Stimulated activated CD4-positive, alpha-beta T cell treated with anti-CD3 and anti-CD28 coated beads, Interleukin-12 subunit alpha, Interleukin-12 subunit beta, amount 100 ng/mL, for 4 hours (primary cell): ENCODE results near the gene OLFML3.
"Not testable (repeated sequence)": the region's sequence is repeated elsewhere in the genome, so short reads cannot be mapped to it uniquely, and the experiment has no call there.

Experiments
- DNase-seq: peaks from one replicate; pipeline ENCODE4 v3.0.0-alpha.2; 2020

OLFML3 gene

DNA sequence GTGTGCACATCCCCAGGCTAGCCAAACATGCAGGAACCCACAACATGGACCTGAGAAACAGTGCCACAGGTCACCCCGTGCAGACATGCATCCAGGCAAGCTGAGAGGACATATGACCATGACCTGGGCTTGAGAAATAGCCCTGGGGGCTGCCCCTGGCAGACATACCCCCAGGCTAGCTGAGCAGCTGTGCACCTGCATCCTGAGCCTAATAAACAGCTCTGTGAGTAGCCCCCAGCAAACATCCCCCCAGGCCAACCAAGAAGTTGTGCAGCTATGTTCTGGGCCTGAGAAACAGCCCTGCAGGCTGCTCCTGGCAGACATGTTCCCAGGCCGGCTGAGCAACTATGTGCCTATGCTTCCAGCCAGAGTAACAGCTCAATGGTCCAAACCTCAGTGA, 14.5 kb downstream of the OLFML3 start:
- no peak for DNase-seq

GRCh38 chr1:113995382-113995781, 16.1 kb downstream of the OLFML3 start:
- DNase-seq: no peak

GRCh38 chr1:113998361-113998760, 19.1 kb downstream of the OLFML3 start:
- no peak for DNase-seq

DNA sequence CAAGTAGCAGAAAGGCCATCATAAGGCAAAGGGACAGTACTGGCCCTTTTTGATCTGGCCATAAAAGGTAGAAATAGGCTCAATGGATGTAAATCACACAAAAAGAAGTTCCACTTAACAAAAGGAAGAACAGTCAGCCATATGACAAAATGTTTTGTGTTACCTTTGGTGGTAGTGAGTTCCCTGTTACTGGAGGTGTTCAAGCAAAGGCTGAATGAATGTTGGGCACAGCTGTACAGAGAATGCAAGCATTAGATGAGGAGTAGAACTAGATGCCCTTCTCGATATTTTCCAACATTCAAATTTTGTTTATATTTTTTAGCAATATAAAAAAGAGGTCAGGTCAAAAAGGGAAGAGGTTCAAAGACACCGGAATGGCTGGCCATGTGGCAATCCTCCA, 20.0 kb downstream of the OLFML3 start:
- DNase-seq: no peak

DNA sequence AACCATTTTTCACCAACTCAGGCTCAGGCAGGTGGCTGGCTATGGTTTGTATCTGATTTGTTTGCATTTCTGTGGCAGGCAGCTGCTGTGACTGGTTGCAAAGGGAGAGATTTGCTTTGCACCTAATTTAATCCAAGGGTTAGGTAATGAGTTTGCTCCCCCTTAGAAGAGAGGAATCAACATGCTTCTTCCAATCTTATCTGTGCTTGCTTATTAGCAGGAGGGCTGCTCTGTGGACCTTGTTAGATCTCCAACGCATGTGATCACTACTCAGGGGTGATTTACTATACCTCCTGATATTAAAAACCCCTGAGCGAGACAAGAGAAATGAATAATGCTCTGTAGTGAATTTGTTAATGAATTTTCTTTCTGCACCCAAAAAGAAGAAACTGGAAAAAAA, 20.5 kb downstream of the OLFML3 start:
- no peak for DNase-seq

DNA sequence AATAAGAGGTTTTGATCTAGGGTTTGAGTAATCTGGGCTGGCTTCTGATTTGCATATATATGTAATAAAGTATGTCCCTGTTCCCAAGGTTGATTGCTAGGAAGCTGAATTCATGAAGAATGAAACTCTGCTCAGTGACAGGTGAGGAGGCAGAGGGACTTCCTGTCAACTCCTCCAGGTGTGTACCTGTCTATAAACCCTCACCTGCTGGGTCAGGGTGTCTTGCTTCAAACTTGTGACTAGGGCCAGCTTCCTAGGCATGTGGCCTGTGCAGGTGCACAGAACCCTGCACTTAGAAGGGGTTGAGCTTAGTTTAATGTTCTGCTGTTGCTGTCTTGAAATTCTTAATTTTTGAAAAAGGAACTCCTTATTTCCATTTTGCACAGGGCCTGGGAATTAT, 21.1 kb downstream of the OLFML3 start:
- no peak for DNase-seq

DNA sequence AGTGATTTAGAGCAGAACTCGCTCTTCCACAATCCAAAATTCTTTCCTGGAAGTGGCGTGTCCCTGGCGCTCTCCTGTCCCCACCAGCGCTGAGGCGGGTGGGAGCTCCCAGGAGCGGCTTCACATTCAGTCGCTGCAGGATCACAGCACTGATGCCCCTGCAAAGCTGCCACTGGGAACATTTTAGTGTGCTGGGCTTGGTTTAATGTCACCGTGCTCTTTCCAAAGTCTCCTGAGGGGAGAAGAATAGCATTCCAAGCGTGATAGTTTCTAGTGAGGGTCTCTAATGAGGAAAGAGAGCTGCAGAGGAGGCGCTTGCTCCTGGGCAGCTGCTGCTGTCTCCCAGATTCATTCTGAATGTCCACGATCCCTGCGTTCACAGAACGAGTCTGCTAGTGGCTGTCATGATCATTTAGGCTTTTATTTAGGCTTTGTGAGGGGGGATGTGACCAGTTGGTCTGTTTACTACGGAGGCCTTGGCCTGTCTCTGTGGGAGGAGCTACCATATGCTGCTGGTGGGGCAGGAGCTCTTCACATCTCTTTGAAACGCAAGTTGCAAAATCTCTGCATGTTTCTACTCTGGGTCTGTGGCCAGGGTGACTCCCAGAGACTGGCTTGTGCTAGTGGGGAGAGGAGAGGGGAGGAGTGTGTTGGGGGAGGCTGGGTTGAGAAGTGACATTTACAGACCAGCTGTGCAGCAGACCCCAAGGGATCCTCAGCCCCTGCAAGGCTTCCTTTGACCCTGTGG, 23.4 kb downstream of the OLFML3 start:
- DNase-seq: no peak

DNA sequence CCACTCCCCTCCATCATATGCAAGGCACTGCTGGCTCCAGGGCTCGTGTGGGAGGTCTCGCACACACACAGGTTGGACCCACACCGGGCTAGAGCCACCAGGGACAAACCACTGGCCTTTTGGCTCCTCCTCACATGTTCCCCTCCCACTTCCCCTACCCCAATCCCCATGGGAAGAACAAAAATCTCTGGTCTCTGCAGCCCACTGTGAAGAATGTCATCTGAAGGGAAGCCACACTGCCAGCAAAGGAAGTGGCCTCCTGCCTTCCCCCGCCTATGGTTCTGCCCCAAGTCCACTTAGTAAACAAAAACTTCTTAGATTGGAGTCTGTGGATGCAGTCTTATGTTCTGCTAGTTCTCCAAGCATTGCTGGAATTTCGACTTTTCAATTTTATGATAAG, 24.2 kb downstream of the OLFML3 start:
- no peak for DNase-seq

DNA sequence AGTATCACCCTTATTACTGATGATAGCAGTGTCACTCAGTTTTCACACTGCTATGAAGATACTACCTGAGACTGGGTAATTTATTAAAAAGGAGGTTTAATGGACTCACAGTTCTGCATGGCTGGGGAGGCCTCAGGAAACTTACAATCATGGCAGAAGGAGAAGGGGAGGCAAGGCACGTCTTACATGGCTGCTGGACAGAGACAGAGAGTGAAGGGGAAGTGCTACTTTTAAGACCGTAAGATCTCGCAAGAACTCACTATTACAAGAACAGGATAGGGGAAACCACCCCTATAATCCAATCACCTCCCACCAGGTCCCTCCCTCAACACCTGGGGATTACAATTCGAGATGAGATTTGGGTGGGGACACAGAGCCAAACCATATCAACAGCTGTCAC, 27.6 kb downstream of the OLFML3 start:
- DNase-seq: not testable (repeated sequence)

DNA sequence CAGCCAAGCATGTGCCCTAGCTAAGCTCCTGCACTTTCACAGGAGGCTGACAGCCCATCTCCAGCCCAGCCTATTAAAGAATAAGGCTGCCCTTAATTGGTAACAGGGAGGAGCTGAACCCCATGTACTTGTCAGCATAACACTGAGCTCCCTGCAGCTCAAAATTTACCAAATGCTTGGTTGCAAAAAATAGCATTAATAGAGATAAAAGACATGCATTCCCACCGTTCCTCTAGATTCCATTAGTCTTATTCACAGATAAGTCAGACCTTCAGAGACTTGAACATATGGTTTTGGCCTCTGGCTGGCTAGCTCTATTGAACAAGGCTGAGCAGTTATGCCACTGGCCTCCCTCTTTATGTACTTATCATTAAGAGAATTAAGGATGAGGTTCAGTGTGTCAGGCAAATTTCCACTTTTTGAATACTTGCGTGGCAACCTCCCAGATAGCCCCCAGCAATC, 29.2 kb downstream of the OLFML3 start:
- DNase-seq: no peak

GRCh38 chr1:114008993-114009392, 29.7 kb downstream of the OLFML3 start:
- DNase-seq: no peak

DNA sequence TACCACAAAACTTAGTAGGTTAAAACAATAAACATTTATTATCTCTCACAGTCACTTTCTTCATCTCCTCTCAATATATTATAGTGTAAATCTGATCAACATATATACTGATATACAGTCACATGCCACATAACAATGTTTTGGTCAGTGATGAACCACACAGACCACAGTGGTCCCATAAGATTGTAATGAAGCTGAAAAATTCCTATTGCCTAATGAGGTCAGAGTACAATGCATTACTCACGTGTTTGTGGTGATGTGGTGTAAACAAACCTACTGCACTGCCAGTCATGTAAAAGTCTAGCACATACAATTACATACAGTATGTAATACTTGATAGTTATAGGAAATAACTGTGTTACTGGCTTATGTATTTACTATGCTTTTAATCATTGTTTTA, 30.1 kb downstream of the OLFML3 start:
- DNase-seq: no peak

DNA sequence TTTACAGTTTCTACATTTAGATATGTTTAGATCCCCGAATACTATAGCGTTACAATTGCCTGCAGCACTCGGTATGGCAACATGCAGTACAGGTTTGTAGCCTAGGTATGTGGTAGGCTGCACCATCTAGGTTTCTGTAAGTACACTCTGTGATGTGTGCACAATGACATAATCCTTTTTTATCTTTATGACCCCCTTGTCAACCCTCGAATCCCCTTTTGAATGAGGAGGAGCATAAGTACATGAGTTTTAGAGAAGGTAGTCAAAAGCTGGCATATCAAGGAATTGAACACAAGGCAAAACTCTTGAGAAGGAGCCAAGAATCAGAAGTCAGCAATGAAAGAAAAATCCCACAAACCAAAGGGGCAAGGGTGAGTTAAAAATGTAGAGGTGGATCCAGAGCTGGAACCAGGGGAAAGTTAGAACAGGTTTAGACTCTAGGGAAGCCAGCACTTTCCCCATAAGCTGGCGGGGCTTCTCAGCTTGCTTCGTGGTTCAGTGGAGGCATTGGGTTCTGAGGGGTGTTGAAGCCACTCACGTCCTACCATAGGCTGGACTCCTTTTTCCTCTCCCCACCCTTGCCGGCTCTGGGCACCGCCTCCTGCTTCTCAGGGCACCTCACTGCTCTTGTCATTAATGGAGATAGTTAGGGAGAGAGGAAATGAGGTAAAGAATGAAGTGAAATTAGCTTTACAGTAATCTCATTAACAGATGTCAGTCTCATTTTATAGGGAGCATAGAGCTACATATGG, 31.3 kb downstream of the OLFML3 start:
- DNase-seq: no peak

- no peak for DNase-seq
These were observed 32.5 kb downstream of the OLFML3 start for GRCh38 chr1:114011796-114012195.

GRCh38 chr1:114015075-114015474, 35.8 kb downstream of the OLFML3 start:
- no peak for DNase-seq

DNA sequence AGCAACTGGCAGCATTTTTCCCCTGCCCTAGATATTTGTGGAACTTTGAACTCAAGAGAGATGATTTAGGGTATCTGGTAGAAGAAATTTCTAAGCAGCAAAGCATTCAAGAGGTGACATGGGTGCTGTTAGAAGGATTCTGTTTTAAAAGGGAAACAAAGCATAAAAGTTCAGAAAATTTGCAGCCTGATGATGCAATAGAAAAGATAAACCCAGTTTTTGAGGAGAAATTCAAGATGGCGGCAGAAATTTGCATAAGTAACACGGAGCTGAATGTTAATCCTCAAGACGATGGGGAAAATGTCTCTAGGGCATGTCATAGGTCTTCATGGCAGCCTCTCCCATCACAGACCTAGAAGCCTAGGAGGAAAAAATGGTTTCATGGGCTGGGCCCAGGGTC, 40.5 kb downstream of the OLFML3 start:
- DNase-seq: not testable (repeated sequence)

- no peak for DNase-seq
These were observed 42.4 kb downstream of the OLFML3 start for GRCh38 chr1:114021665-114022099.

- no peak for DNase-seq
These were observed 43.6 kb downstream of the OLFML3 start for GRCh38 chr1:114022877-114023276.

DNA sequence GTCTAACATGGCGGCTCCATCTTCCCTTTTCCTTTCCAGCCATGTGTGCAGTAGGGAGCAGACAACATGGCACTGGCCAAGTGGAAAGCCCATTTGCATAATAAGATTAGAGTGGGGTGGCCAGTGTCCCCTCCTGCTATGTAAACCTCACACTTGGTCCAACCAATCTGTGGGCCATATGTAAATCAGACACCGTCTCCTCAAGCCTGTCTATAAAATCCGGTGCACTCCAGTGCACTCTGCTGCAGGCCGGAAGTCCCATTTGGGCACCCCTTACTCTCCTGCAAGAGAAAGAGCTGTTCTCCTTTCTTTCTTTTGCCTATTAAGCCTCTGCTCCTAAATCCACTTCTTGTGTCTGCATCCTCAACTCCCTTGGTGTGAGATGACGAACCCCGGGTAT, 44.1 kb downstream of the OLFML3 start:
- DNase-seq: no peak

DNA sequence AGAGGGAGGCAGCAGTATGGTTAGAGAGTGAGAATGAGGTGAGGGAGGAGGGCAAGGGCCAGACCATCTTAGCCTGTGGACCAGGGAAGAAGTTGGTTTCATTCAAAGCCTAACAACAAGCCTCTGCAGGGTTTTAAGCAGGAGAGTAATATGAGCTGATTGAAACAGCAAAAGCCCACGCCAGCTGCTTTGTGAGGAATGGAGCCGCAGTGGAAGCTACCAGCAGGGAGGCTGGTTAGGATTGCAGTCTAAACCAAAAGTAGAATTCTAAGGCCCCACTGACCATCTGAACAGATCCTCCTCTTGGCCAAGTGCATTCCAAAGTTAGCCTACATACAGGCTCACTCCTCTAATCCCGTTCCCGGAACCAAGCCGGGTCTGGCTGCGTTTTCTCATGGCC, 44.8 kb downstream of the OLFML3 start:
- DNase-seq: no peak

DNA sequence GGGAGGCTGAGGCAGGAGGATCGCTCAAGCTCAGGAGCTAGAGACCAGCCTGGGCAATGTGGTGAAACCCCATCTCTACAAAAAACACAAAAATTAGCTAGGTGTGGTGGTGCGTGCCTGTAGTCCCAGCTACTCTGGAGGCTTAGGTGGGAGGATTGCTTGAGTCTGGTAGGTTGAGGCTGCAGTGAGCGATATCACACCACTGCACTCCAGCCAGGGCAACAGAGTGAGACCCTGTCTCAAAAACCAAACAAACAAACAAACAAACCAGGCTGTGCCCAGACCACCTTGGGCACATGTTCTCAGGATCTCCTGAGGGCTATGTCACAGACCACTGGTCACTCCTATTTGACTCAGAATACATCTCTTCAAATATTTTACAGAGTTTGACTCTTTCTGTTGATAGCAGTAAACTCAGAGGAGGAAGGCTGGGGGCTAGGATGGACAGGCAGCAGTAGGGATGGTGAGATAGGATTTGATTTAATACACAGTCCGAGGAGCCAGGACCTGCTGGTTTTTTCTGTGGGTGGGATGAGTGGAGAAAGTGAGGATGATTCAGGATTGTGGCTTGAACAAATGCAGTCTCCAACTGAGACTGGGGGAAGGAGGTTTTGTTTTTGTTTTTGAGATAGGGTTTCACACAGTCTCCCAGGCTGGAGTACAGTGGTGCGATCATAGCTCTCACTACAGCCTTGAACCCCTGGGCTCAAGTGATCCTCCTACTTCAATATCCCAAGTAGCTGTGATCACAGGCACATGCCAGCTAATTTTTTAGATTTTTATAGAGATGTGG, 46.5 kb downstream of the OLFML3 start:
- no peak for DNase-seq

DNA sequence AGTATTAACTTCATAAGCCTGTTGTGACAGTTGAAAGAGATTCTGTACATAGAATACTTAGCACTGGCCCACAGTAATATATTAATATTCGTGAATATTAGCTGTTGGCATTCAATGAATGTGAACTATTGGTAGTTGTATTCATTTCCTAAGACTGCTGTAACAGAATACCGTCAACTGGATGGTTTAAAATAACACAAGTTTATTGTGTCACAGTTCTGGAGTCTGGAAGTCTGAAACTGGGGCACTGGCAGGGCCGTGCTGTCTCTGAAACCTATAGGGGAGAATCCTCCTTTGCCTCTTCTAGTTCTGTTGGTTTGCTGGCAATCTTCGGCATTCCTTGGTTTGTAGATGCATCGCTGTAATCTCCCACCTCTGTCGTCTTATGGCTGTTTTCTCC, 47.5 kb downstream of the OLFML3 start:
- no peak for DNase-seq
